ENCODE results near the gene TTLL11. TPM values are rescaled to one million over a fixed set of nuclear protein-coding genes. Genes with fewer than 3 reads are reported as not detected.
"Not testable (repeated sequence)": the region's sequence is repeated elsewhere in the genome, so short reads cannot be mapped to it uniquely, and the experiment has no call there.

Gene TTLL11
- total RNA-seq, 4 donors from 2014 or later, result 7.4 to 14.7 (median 11.0) TPM

- Histone ChIP-seq H3K4me1 (no peaks in the 10 kb centered on the region), H3K27me3 (no peaks in the 10 kb centered on the region), H3K36me3 (no peaks in the 10 kb centered on the region), H3K9me3 (no peaks in the 10 kb centered on the region), H3K4me3 (no peak overlapping the region), H3K27ac (no peak overlapping the region)
- no peak for DNase-seq
- intact Hi-C loops (cut with DNase I; ENCODE audit: low total_unique reads), result no loop called here
- TF ChIP-seq POLR2A (IDR thresholded peaks at IDR 0.05) (no peak), CTCF (IDR thresholded peaks at IDR 0.05) (no peak)
Observed at GRCh38 chr9:121895358-121895757, 197.8 kb downstream of the TTLL11 start.

- DNase-seq; H3K36me3 ChIP-seq; intact Hi-C loops (cut with DNase I; ENCODE audit: low total_unique reads); H3K27ac ChIP-seq; H3K4me1 ChIP-seq; H3K9me3 ChIP-seq; H3K4me3 ChIP-seq; H3K27me3 ChIP-seq: not testable (repeated sequence)
Observed at GRCh38 chr9:121894380-121894779, 198.7 kb downstream of the TTLL11 start.

- Histone ChIP-seq H3K4me1 (no peaks in the 10 kb centered on the region), H3K27me3 (no peaks in the 10 kb centered on the region), H3K27ac (no peak overlapping the region), H3K36me3 (no peaks in the 10 kb centered on the region), H3K4me3 (no peak overlapping the region), H3K9me3 (no peaks in the 10 kb centered on the region)
- intact Hi-C loops (cut with DNase I; ENCODE audit: low total_unique reads), result no loop called here
- TF ChIP-seq POLR2A (IDR thresholded peaks at IDR 0.05) (no peak), CTCF (IDR thresholded peaks at IDR 0.05) (no peak)
- no peak for DNase-seq
Observed at GRCh38 chr9:121893786-121894185, 199.3 kb downstream of the TTLL11 start.

- no peak overlapping the region for H3K4me3 ChIP-seq
- no peaks in the 10 kb centered on the region for H3K27me3 ChIP-seq
- H3K4me1 ChIP-seq, result no peaks in the 10 kb centered on the region
- H3K9me3 ChIP-seq, result no peaks in the 10 kb centered on the region
- H3K36me3 ChIP-seq, result no peaks in the 10 kb centered on the region
- TF ChIP-seq POLR2A (IDR thresholded peaks at IDR 0.05) (no peak), CTCF (IDR thresholded peaks at IDR 0.05) (no peak)
- intact Hi-C loops (cut with DNase I; ENCODE audit: low total_unique reads), result no loop called here
- DNase-seq, result no peak
- no peak overlapping the region for H3K27ac ChIP-seq
Observed at GRCh38 chr9:121892706-121893105, 200.4 kb downstream of the TTLL11 start.

- H3K36me3 ChIP-seq, result no peaks in the 10 kb centered on the region
- no peak overlapping the region for H3K4me3 ChIP-seq
- no peak overlapping the region for H3K27ac ChIP-seq
- intact Hi-C loops (cut with DNase I; ENCODE audit: low total_unique reads), result no loop called here
- H3K4me1 ChIP-seq, result no peaks in the 10 kb centered on the region
- DNase-seq, result no peak
- no peaks in the 10 kb centered on the region for H3K9me3 ChIP-seq
- no peak for TF ChIP-seq CTCF (IDR thresholded peaks at IDR 0.05)
- no peaks in the 10 kb centered on the region for H3K27me3 ChIP-seq
Observed at GRCh38 chr9:121890746-121891145, 202.4 kb downstream of the TTLL11 start.

- Histone ChIP-seq H3K27ac (no peak overlapping the region), H3K36me3 (no peaks in the 10 kb centered on the region), H3K27me3 (no peaks in the 10 kb centered on the region), H3K4me3 (no peak overlapping the region), H3K9me3 (no peaks in the 10 kb centered on the region), H3K4me1 (no peaks in the 10 kb centered on the region)
- intact Hi-C loops (cut with DNase I; ENCODE audit: low total_unique reads), result no loop called here
- TF ChIP-seq CTCF (IDR thresholded peaks at IDR 0.05) (no peak), POLR2A (IDR thresholded peaks at IDR 0.05) (no peak)
- DNase-seq, result no peak
Observed at GRCh38 chr9:121889990-121890563, 203.0 kb downstream of the TTLL11 start.

All from uterus (tissue), 4 donors.